K562 (cell line): ENCODE results near the gene DEGS2. TPM values are rescaled to one million over a fixed set of nuclear protein-coding genes. Genes with fewer than 3 reads are reported as not detected.

Experiments
- EHMT2 ChIP-seq: fragments of 450-650 bp; IDR thresholded peaks from 2 replicates; pipeline ENCODE4 v1.6.1; 2018; ENCODE audit warnings: antibody characterized with exemption
- KLF16 ChIP-seq: IDR thresholded peaks from 2 replicates; pipeline ENCODE4 v1.6.1; 2016; ENCODE audit warnings: antibody characterized with exemption
- MTA3 ChIP-seq: fragments of 450-650 bp; formaldehyde crosslinking; IDR thresholded peaks from 2 replicates; pipeline ENCODE4 v1.6.1; 2017; ENCODE audit warnings: mild to moderate bottlenecking, borderline replicate concordance
- MYC ChIP-seq, 2 experiments: fragments of 250-450 bp in 1 of 2; sonication (Bioruptor Pico) in 1 of 2; IDR thresholded peaks; 2 replicates each; pipeline versions ENCODE4 v1.5.1 to v1.6.1; 2012 to 2021; ENCODE audit warnings: low read depth in 2 of 2, borderline replicate concordance in 1 of 2, improper control_type of control experiment in 1 of 2, low read length in 1 of 2, mild to moderate bottlenecking in 1 of 2, moderate library complexity in 1 of 2
- PTBP1 ChIP-seq: fragments of 200-400 bp; formaldehyde crosslinking; IDR thresholded peaks from 2 replicates; pipeline ENCODE4 v1.6.1; 2017; ENCODE audit warnings: low read depth, low read length
- PYGO2 ChIP-seq: fragments of 450-650 bp; IDR thresholded peaks from 2 replicates; pipeline ENCODE4 v1.6.1; 2016; ENCODE audit warnings: mild to moderate bottlenecking, missing genetic modification characterization, moderate library complexity, missing compliant biosample characterization
- RAD21 ChIP-seq, 2 experiments: fragments of 250-450 bp in 1 of 2; fragments of 450-650 bp in 1 of 2; sonication (Bioruptor Pico) in 1 of 2; formaldehyde crosslinking in 1 of 2; IDR thresholded peaks in 1 of 2; conservative IDR thresholded peaks in 1 of 2; 2 replicates each; pipeline versions ENCODE4 v1.4.0 to v1.8.0; 2020 to 2022; ENCODE audit warnings: mild to moderate bottlenecking in 2 of 2, moderate library complexity in 1 of 2
- RB1 ChIP-seq: fragments of 450-650 bp; IDR thresholded peaks from 2 replicates; pipeline ENCODE4 v1.6.1; 2017; ENCODE audit warnings: low read depth, mild to moderate bottlenecking
- ZBTB1 ChIP-seq: sonication (generic); formaldehyde crosslinking; IDR thresholded peaks from 2 replicates; pipeline ENCODE4 v1.8.1; 2023; ENCODE audit warnings: missing genetic modification reagents, low read depth, mild to moderate bottlenecking, borderline replicate concordance
- ZNF644 ChIP-seq: fragments of 200-800 bp; sonication (Bioruptor generic); IDR thresholded peaks from 2 replicates; pipeline ENCODE4 v1.6.1; 2016; ENCODE audit warnings: low read depth, missing genetic modification characterization, missing compliant biosample characterization
- polyA plus RNA-seq, 8 experiments: library from polyadenylated mRNA; depleted of rRNA in 4 of 8; stranded (reverse) in 5 of 8; unstranded in 3 of 8; fragments of >200 nt; fragmentation: Nextera tagmentation in 2 of 8; fragmentation: Illumina TruSeq in 1 of 8; extraction: Ambion mirVana in 2 of 8; extraction: Trizol in 1 of 8; gene quantifications; 2 replicates each; pipeline versions ENCODE4 v1.2.1 to v1.2.3, GENCODE V29; 2011 to 2014; ENCODE audit warnings: inconsistent platforms in 1 of 8, missing spikeins in 1 of 8
- total RNA-seq, 7 experiments: library from RNA; depleted of rRNA in 6 of 7; stranded (reverse); fragments of >200 nt in 6 of 7; fragmentation: Illumina TruSeq in 2 of 7; extraction: Trizol in 2 of 7; gene quantifications; 2 replicates each; pipeline versions ENCODE4 v1.2.1 to v1.2.3, GENCODE V29; 2011 to 2021; ENCODE audit warnings: low replicate concordance in 1 of 7
- TF ChIP-seq, protein P1 (sequence below): sonication (generic); formaldehyde crosslinking; IDR thresholded peaks from 2 replicates; pipeline ENCODE4 v1.8.1; 2023; ENCODE audit warnings: mild to moderate bottlenecking, missing genetic modification reagents
- TF ChIP-seq, protein P2 (sequence below), 2 experiments: fragments of 450-650 bp; formaldehyde crosslinking in 1 of 2; IDR thresholded peaks; 2 replicates each; pipeline versions ENCODE4 v1.4.0 to v1.6.1; 2014 to 2020; ENCODE audit warnings: mild to moderate bottlenecking in 2 of 2, borderline replicate concordance in 1 of 2, low read depth in 1 of 2
- TF ChIP-seq, protein P3 (sequence below): sonication (generic); formaldehyde crosslinking; IDR thresholded peaks from 2 replicates; pipeline ENCODE4 v1.8.0; 2022; ENCODE audit warnings: mild to moderate bottlenecking, low read depth, missing genetic modification reagents
- TF ChIP-seq, protein P4 (sequence below): sonication (generic); formaldehyde crosslinking; IDR thresholded peaks from 2 replicates; pipeline ENCODE4 v1.5.0; 2020; ENCODE audit warnings: missing genetic modification reagents

DEGS2 gene
- total and polyA plus RNA-seq, 9 of the 15 experiments (the other 6 are each of a cell fraction or from before 2014, with no cell fraction given) = 0.22 to 2.9 (median 0.70) TPM

DNA sequence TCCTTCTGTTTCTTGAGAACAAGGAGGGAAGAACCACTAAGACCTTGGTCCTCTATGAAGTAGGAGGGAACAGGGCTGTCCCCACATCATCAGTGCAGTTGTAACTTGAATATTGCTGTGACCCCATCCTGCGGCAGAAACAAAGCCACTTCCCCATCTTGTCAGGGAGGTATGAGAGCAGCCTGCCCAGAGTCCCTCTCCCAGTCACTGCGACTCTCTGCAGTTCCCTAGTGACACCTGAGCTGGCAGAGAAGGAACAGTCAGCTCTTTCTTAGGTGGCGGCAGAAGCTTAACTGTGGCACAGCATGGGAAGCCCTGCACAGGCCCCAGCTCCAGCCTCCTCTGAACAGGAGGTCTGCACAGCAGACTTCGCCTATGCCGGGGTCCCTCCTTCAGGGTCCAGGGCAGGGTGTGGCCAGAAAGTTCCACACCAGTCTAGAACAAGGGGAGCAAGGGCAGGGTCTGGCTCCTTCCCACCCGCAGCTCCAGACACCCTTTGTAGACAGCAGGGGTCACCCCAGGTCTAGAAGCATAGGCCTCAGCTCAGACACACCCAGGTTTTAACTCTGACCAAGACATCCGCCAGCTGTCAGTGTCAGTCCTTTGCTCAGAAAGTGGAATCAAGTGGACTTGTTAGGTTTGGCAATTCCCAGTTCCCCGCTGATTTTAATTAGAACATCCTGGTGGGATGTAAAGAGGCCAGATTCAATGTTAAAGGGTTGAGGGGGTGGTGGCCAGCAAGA is 36.8 kb downstream of the DEGS2 start (continued):
- TF ChIP-seq, protein P1, sequence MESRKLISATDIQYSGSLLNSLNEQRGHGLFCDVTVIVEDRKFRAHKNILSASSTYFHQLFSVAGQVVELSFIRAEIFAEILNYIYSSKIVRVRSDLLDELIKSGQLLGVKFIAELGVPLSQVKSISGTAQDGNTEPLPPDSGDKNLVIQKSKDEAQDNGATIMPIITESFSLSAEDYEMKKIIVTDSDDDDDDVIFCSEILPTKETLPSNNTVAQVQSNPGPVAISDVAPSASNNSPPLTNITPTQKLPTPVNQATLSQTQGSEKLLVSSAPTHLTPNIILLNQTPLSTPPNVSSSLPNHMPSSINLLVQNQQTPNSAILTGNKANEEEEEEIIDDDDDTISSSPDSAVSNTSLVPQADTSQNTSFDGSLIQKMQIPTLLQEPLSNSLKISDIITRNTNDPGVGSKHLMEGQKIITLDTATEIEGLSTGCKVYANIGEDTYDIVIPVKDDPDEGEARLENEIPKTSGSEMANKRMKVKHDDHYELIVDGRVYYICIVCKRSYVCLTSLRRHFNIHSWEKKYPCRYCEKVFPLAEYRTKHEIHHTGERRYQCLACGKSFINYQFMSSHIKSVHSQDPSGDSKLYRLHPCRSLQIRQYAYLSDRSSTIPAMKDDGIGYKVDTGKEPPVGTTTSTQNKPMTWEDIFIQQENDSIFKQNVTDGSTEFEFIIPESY = peak; percentile 48; the same call in 1 of the 2 replicates
- TF ChIP-seq PYGO2 (tag) (no peak), PTBP1 (no peak), RAD21 (CRISPR knock-in tag; conservative IDR thresholded peaks at IDR 0.05 in 1 of 2, IDR thresholded peaks at IDR 0.05 in 1 of 2) (peak; percentile 24 to 46; a peak in 3 of 4 replicates), MTA3 (no peak), ZNF644 (tag) (no peak), EHMT2 (no peak), ZBTB1 (no peak), RB1 (no peak), KLF16 (no peak), MYC (IDR thresholded peaks at IDR 0.05; ENCODE audit: low read depth, low read length) (no peak), MYC (CRISPR knock-in tag; IDR thresholded peaks at IDR 0.05; ENCODE audit: borderline replicate concordance, low read depth) (no peak)
- TF ChIP-seq, protein P2, sequence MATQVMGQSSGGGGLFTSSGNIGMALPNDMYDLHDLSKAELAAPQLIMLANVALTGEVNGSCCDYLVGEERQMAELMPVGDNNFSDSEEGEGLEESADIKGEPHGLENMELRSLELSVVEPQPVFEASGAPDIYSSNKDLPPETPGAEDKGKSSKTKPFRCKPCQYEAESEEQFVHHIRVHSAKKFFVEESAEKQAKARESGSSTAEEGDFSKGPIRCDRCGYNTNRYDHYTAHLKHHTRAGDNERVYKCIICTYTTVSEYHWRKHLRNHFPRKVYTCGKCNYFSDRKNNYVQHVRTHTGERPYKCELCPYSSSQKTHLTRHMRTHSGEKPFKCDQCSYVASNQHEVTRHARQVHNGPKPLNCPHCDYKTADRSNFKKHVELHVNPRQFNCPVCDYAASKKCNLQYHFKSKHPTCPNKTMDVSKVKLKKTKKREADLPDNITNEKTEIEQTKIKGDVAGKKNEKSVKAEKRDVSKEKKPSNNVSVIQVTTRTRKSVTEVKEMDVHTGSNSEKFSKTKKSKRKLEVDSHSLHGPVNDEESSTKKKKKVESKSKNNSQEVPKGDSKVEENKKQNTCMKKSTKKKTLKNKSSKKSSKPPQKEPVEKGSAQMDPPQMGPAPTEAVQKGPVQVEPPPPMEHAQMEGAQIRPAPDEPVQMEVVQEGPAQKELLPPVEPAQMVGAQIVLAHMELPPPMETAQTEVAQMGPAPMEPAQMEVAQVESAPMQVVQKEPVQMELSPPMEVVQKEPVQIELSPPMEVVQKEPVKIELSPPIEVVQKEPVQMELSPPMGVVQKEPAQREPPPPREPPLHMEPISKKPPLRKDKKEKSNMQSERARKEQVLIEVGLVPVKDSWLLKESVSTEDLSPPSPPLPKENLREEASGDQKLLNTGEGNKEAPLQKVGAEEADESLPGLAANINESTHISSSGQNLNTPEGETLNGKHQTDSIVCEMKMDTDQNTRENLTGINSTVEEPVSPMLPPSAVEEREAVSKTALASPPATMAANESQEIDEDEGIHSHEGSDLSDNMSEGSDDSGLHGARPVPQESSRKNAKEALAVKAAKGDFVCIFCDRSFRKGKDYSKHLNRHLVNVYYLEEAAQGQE (IDR thresholded peaks at IDR 0.05; ENCODE audit: borderline replicate concordance) = peak; percentile 43; the same call in 1 of the 2 replicates
- TF ChIP-seq, protein P2 (CRISPR knock-in tag; IDR thresholded peaks at IDR 0.05; ENCODE audit: low read depth) = no peak
- TF ChIP-seq, protein P3, sequence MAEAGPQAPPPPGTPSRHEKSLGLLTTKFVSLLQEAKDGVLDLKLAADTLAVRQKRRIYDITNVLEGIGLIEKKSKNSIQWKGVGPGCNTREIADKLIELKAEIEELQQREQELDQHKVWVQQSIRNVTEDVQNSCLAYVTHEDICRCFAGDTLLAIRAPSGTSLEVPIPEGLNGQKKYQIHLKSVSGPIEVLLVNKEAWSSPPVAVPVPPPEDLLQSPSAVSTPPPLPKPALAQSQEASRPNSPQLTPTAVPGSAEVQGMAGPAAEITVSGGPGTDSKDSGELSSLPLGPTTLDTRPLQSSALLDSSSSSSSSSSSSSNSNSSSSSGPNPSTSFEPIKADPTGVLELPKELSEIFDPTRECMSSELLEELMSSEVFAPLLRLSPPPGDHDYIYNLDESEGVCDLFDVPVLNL (CRISPR knock-in tag) = no peak
- TF ChIP-seq, protein P4, sequence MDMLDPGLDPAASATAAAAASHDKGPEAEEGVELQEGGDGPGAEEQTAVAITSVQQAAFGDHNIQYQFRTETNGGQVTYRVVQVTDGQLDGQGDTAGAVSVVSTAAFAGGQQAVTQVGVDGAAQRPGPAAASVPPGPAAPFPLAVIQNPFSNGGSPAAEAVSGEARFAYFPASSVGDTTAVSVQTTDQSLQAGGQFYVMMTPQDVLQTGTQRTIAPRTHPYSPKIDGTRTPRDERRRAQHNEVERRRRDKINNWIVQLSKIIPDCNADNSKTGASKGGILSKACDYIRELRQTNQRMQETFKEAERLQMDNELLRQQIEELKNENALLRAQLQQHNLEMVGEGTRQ (CRISPR knock-in tag) = no peak
